ENCODE measurements around the gene CSNK2A2. TPM values are rescaled to one million over a fixed set of nuclear protein-coding genes. Genes with fewer than 3 reads are reported as not detected.

CSNK2A2 gene
- total and polyA plus RNA-seq, 8 donors: 18.3 to 59.0 (median 38.4) TPM

DNA sequence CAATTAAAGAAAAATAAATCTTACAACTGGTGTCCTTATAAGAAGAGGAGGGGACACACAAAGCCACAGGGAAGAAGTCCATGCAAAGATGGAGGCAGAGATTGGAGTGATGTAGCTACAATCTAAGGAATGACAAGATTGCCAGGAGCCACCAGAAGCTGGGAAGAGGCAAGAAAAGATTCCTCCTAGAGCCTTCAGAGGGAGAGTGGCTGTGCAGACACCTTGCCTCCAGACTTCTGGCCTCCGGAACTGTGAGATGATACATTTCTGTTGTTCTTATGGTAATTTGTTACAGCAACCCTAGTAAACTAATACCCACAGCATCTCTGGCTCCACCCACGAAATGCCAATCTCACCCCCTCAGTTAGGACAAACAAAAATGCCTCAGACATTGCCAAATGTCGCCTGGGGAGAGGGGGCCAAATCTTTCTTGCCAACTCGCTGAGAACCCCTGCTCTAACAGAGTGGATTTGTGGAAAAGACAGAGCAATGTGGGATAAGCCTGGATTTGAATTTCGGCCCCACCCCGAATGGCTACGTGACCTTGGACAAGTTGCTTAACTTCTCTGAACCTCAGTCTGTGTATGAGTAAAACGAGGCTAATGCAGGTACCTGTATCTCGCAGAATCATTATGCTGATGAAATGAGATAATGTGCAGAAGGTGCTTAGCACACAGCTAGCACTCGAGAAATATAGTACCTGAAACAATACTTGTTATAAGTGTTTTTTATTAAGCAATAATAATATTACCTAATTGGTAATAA, 37.1 kb upstream of the CSNK2A2 start:
- no peak overlapping the region for H3K27ac ChIP-seq
- H3K36me3 ChIP-seq: no peaks in the 10 kb centered on the region
- TF ChIP-seq, protein P1, sequence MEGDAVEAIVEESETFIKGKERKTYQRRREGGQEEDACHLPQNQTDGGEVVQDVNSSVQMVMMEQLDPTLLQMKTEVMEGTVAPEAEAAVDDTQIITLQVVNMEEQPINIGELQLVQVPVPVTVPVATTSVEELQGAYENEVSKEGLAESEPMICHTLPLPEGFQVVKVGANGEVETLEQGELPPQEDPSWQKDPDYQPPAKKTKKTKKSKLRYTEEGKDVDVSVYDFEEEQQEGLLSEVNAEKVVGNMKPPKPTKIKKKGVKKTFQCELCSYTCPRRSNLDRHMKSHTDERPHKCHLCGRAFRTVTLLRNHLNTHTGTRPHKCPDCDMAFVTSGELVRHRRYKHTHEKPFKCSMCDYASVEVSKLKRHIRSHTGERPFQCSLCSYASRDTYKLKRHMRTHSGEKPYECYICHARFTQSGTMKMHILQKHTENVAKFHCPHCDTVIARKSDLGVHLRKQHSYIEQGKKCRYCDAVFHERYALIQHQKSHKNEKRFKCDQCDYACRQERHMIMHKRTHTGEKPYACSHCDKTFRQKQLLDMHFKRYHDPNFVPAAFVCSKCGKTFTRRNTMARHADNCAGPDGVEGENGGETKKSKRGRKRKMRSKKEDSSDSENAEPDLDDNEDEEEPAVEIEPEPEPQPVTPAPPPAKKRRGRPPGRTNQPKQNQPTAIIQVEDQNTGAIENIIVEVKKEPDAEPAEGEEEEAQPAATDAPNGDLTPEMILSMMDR (IDR thresholded peaks at IDR 0.05): no peak
- DNase-seq (no peak), FAIRE-seq (no peak), ATAC-seq (no peak)
- no peaks in the 10 kb centered on the region for H3K27me3 ChIP-seq
- 40 to 59% methylated on average over 10 of the region's 10 CpGs for WGBS, 2 donors
- H3K9me3 ChIP-seq: no peaks in the 10 kb centered on the region
- no peaks in the 10 kb centered on the region for H3K4me1 ChIP-seq
- no peak overlapping the region for H3K4me3 ChIP-seq
- intact Hi-C loops (cut with DNase I): no loop called here

DNA sequence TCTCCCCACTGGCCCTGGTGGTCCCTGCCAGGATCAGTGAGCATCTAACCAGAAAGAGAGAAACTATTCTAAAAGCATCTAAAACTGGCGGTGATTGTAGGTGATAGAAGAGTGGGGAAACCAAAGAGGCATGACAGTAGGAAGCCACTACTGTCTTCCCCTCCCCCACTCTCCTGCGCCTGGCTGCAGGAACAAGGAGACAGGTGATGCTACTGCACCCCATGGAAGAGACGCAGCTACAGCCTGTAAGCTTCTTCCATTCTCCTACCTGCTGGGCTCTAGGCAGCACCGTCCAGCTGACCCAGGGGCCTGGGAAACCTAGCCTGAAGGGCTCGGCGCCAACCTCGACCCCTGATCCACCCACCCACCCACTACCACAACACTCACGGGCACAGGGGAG, 32.4 kb upstream of the CSNK2A2 start:
- no peak for FAIRE-seq

DNA sequence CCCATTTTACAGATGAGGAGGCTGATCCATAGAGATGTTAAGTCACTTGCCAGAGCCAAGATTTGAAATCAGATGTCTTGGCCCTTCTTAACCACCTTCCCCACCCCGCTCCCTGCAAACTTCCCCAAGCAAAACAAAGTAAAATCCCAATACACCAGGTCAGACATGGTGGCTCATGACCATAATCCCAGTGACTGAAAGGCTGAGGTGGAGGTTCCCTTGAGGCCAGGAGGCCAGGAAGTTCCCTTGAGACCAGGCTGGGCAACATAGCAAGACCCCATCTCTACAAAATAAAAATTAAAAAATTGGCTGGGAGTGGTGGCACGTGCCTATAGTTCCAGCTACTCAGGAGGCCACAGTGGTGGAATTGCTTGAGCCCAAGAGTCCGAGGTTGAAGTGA, 28.9 kb upstream of the CSNK2A2 start:
- Histone ChIP-seq H3K27ac (no peak overlapping the region), H3K9me3 (no peaks in the 10 kb centered on the region), H3K27me3 (no peaks in the 10 kb centered on the region), H3K4me1 (no peaks in the 10 kb centered on the region), H3K4me3 (no peak overlapping the region), H3K36me3 (no peaks in the 10 kb centered on the region)
- FAIRE-seq (no peak), ATAC-seq (no peak), DNase-seq (no peak)
- TF ChIP-seq, protein P1 (IDR thresholded peaks at IDR 0.05): no peak
- WGBS, 2 donors: 80 to 86% methylated on average over 3 of the region's 3 CpGs
- intact Hi-C loops (cut with DNase I): no loop called here

More for the DNA sequence above, 32.4 kb upstream of the CSNK2A2 start:
- DNase-seq (no peak), ATAC-seq (no peak)
- Histone ChIP-seq H3K4me3 (no peak overlapping the region), H3K9me3 (no peaks in the 10 kb centered on the region), H3K36me3 (no peaks in the 10 kb centered on the region), H3K27me3 (no peaks in the 10 kb centered on the region), H3K27ac (no peak overlapping the region), H3K4me1 (no peaks in the 10 kb centered on the region)
- TF ChIP-seq, protein P1 (IDR thresholded peaks at IDR 0.05): no peak
- intact Hi-C loops (cut with DNase I): no loop called here
- 86 to 88% methylated on average over 8 of the region's 8 CpGs for WGBS, 2 donors

DNA sequence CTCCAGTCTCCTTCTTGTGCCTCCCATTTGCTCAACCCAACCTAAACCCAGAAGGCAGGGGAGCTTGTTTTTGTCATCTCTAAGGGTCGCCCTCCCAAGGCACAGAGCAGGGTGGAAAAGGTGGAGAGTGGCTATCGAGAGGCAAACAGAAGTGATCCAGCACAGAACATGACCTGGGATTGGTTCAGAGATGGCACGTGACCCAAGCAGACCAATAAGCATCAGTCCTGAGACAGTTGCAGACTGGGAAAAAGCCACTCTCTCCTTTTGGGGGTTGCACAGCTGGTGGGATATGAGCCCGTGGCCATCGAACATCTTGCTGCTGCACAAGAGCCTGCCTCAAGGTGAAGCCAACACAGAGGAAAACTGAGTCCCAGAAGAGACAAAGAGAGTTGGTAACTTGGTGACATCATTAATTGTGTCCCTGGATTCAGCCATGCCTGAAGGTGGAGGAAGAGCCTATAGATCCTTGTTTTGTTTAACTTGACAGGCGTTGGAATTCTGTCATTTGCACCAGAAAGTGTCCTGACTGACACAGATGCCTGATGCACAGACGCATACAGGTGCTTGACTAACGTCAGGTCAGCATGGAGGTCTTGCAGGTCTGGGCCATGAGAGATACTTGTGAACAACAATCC, 28.2 kb upstream of the CSNK2A2 start:
- FAIRE-seq: no peak
- WGBS, 2 donors: 70 to 73% methylated on average over 8 of the region's 8 CpGs

More for the DNA sequence above, 28.2 kb upstream of the CSNK2A2 start:
- H3K36me3 ChIP-seq: no peaks in the 10 kb centered on the region
- no peaks in the 10 kb centered on the region for H3K27me3 ChIP-seq
- H3K27ac ChIP-seq: no peak overlapping the region
- intact Hi-C loops (cut with DNase I): no loop called here
- DNase-seq: no peak
- H3K4me1 ChIP-seq: no peaks in the 10 kb centered on the region
- no peak overlapping the region for H3K4me3 ChIP-seq
- TF ChIP-seq, protein P1 (IDR thresholded peaks at IDR 0.05): no peak
- ATAC-seq: no peak
- H3K9me3 ChIP-seq: no peaks in the 10 kb centered on the region
